LHCN-M2 (cell line): ENCODE measurements around the gene TLCD3B. TPM values are rescaled to one million over a fixed set of nuclear protein-coding genes. Genes with fewer than 3 reads are reported as not detected.
A peak's percentile ranks its signal among the peaks of the same experiment; 100 is the strongest.

Experiments
- DNase-seq: peaks from one replicate; pipeline ENCODE4 v3.0.0-alpha.2; 2012; ENCODE audit warnings: low read depth
- polyA plus RNA-seq: library from polyadenylated mRNA; unstranded; fragments of >200 nt; gene quantifications from one replicate; pipeline ENCODE4 v1.2.1, GENCODE V29; 2012; ENCODE audit warnings: missing spikeins
- total RNA-seq: library from RNA; depleted of rRNA; stranded (reverse); fragments of >200 nt; gene quantifications from 2 replicates; pipeline ENCODE4 v1.2.3, GENCODE V29; 2014; rRNA removed

Gene TLCD3B
- total RNA-seq: not detected in 2 replicates
- polyA plus RNA-seq: 0.09 TPM

GRCh38 chr16:30030841-30031413 lies at the start of gene TLCD3B:
Gene TLCD3B, minus strand, starts transcription at chr16:30031271. Its CDS starts 744 bp downstream, at chr16:30030527.
- no peak for DNase-seq

- DNase-seq: no peak
Measured at GRCh38 chr16:30079480-30079879, 48.4 kb upstream of the TLCD3B start.

- no peak for DNase-seq
Measured at GRCh38 chr16:30078744-30079143, 47.7 kb upstream of the TLCD3B start.

GRCh38 chr16:30077656-30078055 lies 46.6 kb upstream of the TLCD3B start:
- no peak for DNase-seq

GRCh38 chr16:30076276-30076791 lies 45.3 kb upstream of the TLCD3B start:
- DNase-seq: no peak

- DNase-seq: peak; percentile 86
Measured at GRCh38 chr16:30075503-30076275, 44.6 kb upstream of the TLCD3B start, which contains the start of gene PPP4C. Gene PPP4C, plus strand, starts transcription at chr16:30075994. Its CDS starts 384 bp downstream, at chr16:30076378.

GRCh38 chr16:30070490-30070889 lies 39.4 kb upstream of the TLCD3B start:
- DNase-seq: no peak

GRCh38 chr16:30069611-30070462 lies 38.8 kb upstream of the TLCD3B start:
- DNase-seq: peak; percentile 23

- DNase-seq: peak; percentile 34
Measured at GRCh38 chr16:30068750-30069610, 37.9 kb upstream of the TLCD3B start.

GRCh38 chr16:30068333-30068732 lies 37.3 kb upstream of the TLCD3B start:
- DNase-seq: no peak

GRCh38 chr16:30067584-30067916 lies 36.5 kb upstream of the TLCD3B start:
- DNase-seq: no peak

GRCh38 chr16:30066761-30067583 lies 35.9 kb upstream of the TLCD3B start:
- DNase-seq: peak; percentile 62

GRCh38 chr16:30065943-30066760 lies 35.1 kb upstream of the TLCD3B start:
- DNase-seq: peak; percentile 64

- peak; percentile 99 for DNase-seq
Measured at GRCh38 chr16:30065102-30065942, 34.3 kb upstream of the TLCD3B start, which contains the start of gene ALDOA. Gene ALDOA, plus strand, starts transcription at chr16:30065760. Its CDS starts 1,138 bp downstream, at chr16:30066898.

- DNase-seq: no peak
Measured at GRCh38 chr16:30064729-30065101, 33.6 kb upstream of the TLCD3B start.

GRCh38 chr16:30063893-30064728 lies 33.0 kb upstream of the TLCD3B start:
- DNase-seq: peak; percentile 64

- DNase-seq: peak; percentile 62
Measured at GRCh38 chr16:30063278-30063892, 32.3 kb upstream of the TLCD3B start.
